ENCODE measurements around the gene ADARB2.

Gene ADARB2

GRCh38 chr10:1564791-1565190, 172.5 kb downstream of the ADARB2 start:
- no peaks in the 10 kb centered on the region for H3K36me3 ChIP-seq (ENCODE audit: insufficient read depth)
- H3K27ac ChIP-seq = no peak overlapping the region
- no peaks in the 10 kb centered on the region for H3K79me2 ChIP-seq (ENCODE audit: insufficient read depth, low read depth)
- no peak overlapping the region for H3K4me2 ChIP-seq
- no peak overlapping the region for H3K9ac ChIP-seq
- H3K27me3 ChIP-seq (ENCODE audit: insufficient read depth, low read depth) = no peaks in the 10 kb centered on the region
- H3K4me1 ChIP-seq (ENCODE audit: low read depth, poor library complexity, severe bottlenecking) = no peaks in the 10 kb centered on the region
- no peak overlapping the region for H3K4me3 ChIP-seq (IDR thresholded peaks at IDR 0.05; ENCODE audit: insufficient read depth, low read depth, low read length)
- TF ChIP-seq CTCF (conservative IDR thresholded peaks at IDR 0.05; ENCODE audit: low read depth, low read length) = no peak
- H4K20me1 ChIP-seq (ENCODE audit: insufficient read depth) = no peaks in the 10 kb centered on the region
- no peak overlapping the region for H2AFZ ChIP-seq (ENCODE audit: low read depth)

GRCh38 chr10:1563028-1563427, 174.3 kb downstream of the ADARB2 start:
- Histone ChIP-seq H2AFZ (ENCODE audit: low read depth) (no peak overlapping the region), H3K9ac (no peak overlapping the region), H3K4me3 (IDR thresholded peaks at IDR 0.05; ENCODE audit: insufficient read depth, low read depth, low read length) (no peak overlapping the region), H3K4me1 (ENCODE audit: low read depth, poor library complexity, severe bottlenecking) (no peaks in the 10 kb centered on the region), H3K4me2 (no peak overlapping the region), H3K27me3 (ENCODE audit: insufficient read depth, low read depth) (no peaks in the 10 kb centered on the region), H3K79me2 (ENCODE audit: insufficient read depth, low read depth) (no peaks in the 10 kb centered on the region), H3K36me3 (ENCODE audit: insufficient read depth) (no peaks in the 10 kb centered on the region), H3K27ac (no peak overlapping the region), H4K20me1 (ENCODE audit: insufficient read depth) (no peaks in the 10 kb centered on the region)
- no peak for TF ChIP-seq CTCF (conservative IDR thresholded peaks at IDR 0.05; ENCODE audit: low read depth, low read length)

- no peak overlapping the region for H3K4me2 ChIP-seq
- TF ChIP-seq CTCF (conservative IDR thresholded peaks at IDR 0.05; ENCODE audit: low read depth, low read length) = no peak
- H4K20me1 ChIP-seq (ENCODE audit: insufficient read depth) = no peaks in the 10 kb centered on the region
- no peak overlapping the region for H2AFZ ChIP-seq (ENCODE audit: low read depth)
- H3K27ac ChIP-seq = no peak overlapping the region
- H3K9ac ChIP-seq = no peak overlapping the region
- no peaks in the 10 kb centered on the region for H3K79me2 ChIP-seq (ENCODE audit: insufficient read depth, low read depth)
- H3K36me3 ChIP-seq (ENCODE audit: insufficient read depth) = no peaks in the 10 kb centered on the region
- H3K4me1 ChIP-seq (ENCODE audit: low read depth, poor library complexity, severe bottlenecking) = no peaks in the 10 kb centered on the region
- no peak overlapping the region for H3K4me3 ChIP-seq (IDR thresholded peaks at IDR 0.05; ENCODE audit: insufficient read depth, low read depth, low read length)
- H3K27me3 ChIP-seq (ENCODE audit: insufficient read depth, low read depth) = no peaks in the 10 kb centered on the region
Measured at GRCh38 chr10:1561731-1562337, 175.5 kb downstream of the ADARB2 start.

- no peaks in the 10 kb centered on the region for H3K36me3 ChIP-seq (ENCODE audit: insufficient read depth)
- H3K4me3 ChIP-seq (IDR thresholded peaks at IDR 0.05; ENCODE audit: insufficient read depth, low read depth, low read length) = no peak overlapping the region
- H3K79me2 ChIP-seq (ENCODE audit: insufficient read depth, low read depth) = no peaks in the 10 kb centered on the region
- no peaks in the 10 kb centered on the region for H3K4me1 ChIP-seq (ENCODE audit: low read depth, poor library complexity, severe bottlenecking)
- H3K4me2 ChIP-seq = no peak overlapping the region
- no peaks in the 10 kb centered on the region for H4K20me1 ChIP-seq (ENCODE audit: insufficient read depth)
- no peak overlapping the region for H3K9ac ChIP-seq
- H3K27ac ChIP-seq = no peak overlapping the region
- H2AFZ ChIP-seq (ENCODE audit: low read depth) = no peak overlapping the region
- no peaks in the 10 kb centered on the region for H3K27me3 ChIP-seq (ENCODE audit: insufficient read depth, low read depth)
- TF ChIP-seq CTCF (conservative IDR thresholded peaks at IDR 0.05; ENCODE audit: low read depth, low read length) = no peak
Measured at GRCh38 chr10:1560535-1561192, 176.7 kb downstream of the ADARB2 start.
